SH-SY5Y (cell line): ENCODE measurements around the gene MAMDC4.

Experiments used
- GATA2 ChIP-seq: IDR thresholded peaks from 2 replicates; pipeline ENCODE4 v1.6.1; 2011; ENCODE audit warnings: mild to moderate bottlenecking, low read depth, low read length
- GATA3 ChIP-seq: IDR thresholded peaks from 2 replicates; pipeline ENCODE4 v1.6.1; 2011; ENCODE audit warnings: low read depth, mild to moderate bottlenecking, low read length, moderate library complexity

DNA sequence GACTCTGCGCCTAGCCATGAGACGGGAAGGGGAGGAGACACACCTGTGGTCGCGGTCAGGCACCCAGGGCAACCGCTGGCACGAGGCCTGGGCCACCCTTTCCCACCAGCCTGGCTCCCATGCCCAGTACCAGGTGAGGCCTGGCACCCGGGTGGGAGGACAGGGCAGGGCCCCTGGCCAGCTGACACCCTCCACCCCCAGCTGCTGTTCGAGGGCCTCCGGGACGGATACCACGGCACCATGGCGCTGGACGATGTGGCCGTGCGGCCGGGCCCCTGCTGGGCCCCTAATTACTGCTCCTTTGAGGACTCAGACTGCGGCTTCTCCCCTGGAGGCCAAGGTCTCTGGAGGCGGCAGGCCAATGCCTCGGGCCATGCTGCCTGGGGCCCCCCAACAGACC lies 5.0 kb downstream of the MAMDC4 start:
- TF ChIP-seq GATA3 (no peak), GATA2 (no peak)
